HPDE6-E6E7 (cell line): ENCODE results near the gene FAM163B.

Experiments
- DNase-seq: peaks from one replicate; pipeline ENCODE4 v3.0.0; 2011; ENCODE audit warnings: missing footprints; ENCODE audit errors: extremely low spot score

Gene FAM163B

DNA sequence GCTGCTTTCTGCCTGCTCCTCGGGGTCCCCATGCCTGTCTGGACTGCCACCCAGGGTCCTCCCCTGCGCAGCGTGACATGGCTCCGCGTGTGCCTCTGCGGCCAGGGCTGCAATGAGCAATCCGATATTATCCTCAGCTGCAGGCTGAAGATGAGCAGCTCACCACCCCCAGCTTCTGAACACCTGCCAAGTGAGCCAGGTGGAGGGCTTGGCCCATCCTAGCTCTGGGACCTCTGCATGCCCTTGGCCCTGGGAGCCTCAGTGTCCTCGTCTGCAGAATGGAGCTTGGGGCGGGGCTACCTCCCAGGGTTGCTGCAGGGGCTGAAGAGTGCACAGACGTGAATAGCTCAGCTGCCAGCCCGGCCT is 80.3 kb downstream of the FAM163B start:
- no peak for DNase-seq

- no peak for DNase-seq
These were observed 81.0 kb downstream of the FAM163B start for GRCh38 chr9:133528001-133528875.

DNA sequence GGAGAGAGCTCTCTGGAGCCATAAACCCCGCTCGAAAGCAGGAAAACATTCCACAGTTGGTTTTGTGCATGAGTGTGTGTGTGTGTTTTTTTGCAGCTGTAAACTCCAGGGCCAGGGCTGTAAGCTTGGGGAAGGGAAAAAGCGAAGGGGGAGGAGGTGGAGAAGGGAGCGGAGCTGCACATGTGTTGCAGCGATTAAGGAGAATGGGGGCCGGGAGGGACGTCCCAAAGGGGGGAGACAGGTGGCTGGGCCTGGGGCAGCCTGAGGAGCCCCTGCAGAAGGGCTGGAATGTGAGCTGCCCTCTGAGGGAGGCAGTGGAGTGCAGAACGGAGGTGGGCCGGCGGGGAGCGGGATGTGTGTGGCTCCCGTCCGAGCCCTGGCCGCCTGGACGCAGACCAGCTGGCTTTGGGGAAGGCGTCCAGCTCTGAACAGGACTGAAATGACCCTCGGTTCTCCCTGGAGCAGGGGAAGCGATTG is 81.7 kb downstream of the FAM163B start:
- no peak for DNase-seq
